GM13976 (cell line): ENCODE results near the gene ATAD3B.
A peak's percentile ranks its signal among the peaks of the same experiment; 100 is the strongest.

ENCODE experiments used
- DNase-seq: peaks from one replicate; pipeline ENCODE4 v3.0.0; 2012; ENCODE audit warnings: low spot score
- CTCF ChIP-seq: IDR thresholded peaks from 2 replicates; pipeline ENCODE4 v1.5.1; 2012; ENCODE audit warnings: borderline replicate concordance, mild to moderate bottlenecking; ENCODE audit not compliant: insufficient read depth; ENCODE audit errors: extremely low read depth, missing control alignments, control extremely low read depth
- in situ Hi-C: fragments of 300-500 bp; cut with MboI; formaldehyde crosslinking; loops from one replicate; pipeline ENCODE4 v1.12.0; 2022; ENCODE audit warnings: low sequenced_read_pairs, mixed read lengths, inconsistent platforms; ENCODE audit not compliant: unreplicated experiment

Gene ATAD3B

GRCh38 chr1:1471389-1472052, at the start of gene ATAD3B:
Gene ATAD3B (plus strand): TSS chr1:1471765. CDS start chr1:1471885, 120 bp downstream.
- in situ Hi-C loops = no loop called here
- no peak for TF ChIP-seq CTCF
- DNase-seq = peak; percentile 97

GRCh38 chr1:1421907-1422464, 49.6 kb upstream of the ATAD3B start:
- DNase-seq = no peak
- TF ChIP-seq CTCF = no peak
- in situ Hi-C loops = no loop called here

GRCh38 chr1:1422465-1423244, 48.9 kb upstream of the ATAD3B start:
- no peak for DNase-seq
- in situ Hi-C loops = no loop called here
- TF ChIP-seq CTCF = no peak

- no peak for TF ChIP-seq CTCF
- in situ Hi-C loops = no loop called here
- no peak for DNase-seq
Measured at GRCh38 chr1:1423245-1423597, 48.3 kb upstream of the ATAD3B start.

- TF ChIP-seq CTCF = no peak
- DNase-seq = no peak
- in situ Hi-C loops = no loop called here
Measured at GRCh38 chr1:1424707-1425106, 46.9 kb upstream of the ATAD3B start.

- no peak for DNase-seq
- no peak for TF ChIP-seq CTCF
- in situ Hi-C loops = no loop called here
Measured at GRCh38 chr1:1425426-1425752, 46.2 kb upstream of the ATAD3B start.
